GM12878 (cell line): ENCODE results near the gene MMP15. TPM values are rescaled to one million over a fixed set of nuclear protein-coding genes. Genes with fewer than 3 reads are reported as not detected.

Experiments used
- ATAC-seq: fragments of 200-7000 bp; cut with Tn5 transposase; 3 replicates; pipeline ENCODE4 v1.9.1; 2020; ENCODE audit warnings: mild to moderate bottlenecking, moderate library complexity
- BruUV-seq: library from RNA; stranded (reverse); fragments of 400-500 nt; replicated peaks from 2 replicates; lab custom pipeline; 2021; lab: Mats Ljungman, UMichigan
- CTCF ChIA-PET: fragments of 300-600 bp; sonication (Branson Sonifier 250); formaldehyde crosslinking; extraction: SDS; loops from one replicate; lab custom pipeline; 2021; ENCODE audit warnings: inconsistent platforms; lab: Yijun Ruan, JAX
- POLR2A ChIA-PET: fragments of 350-600 bp; formaldehyde crosslinking; extraction: SDS; loops from one replicate; lab custom pipeline; 2021; ENCODE audit warnings: inconsistent platforms; lab: Charles Lee
- RAD21 ChIA-PET: fragments of 300-600 bp; sonication (Branson Sonifier 250); formaldehyde crosslinking; loops from one replicate; lab custom pipeline; 2023; ENCODE audit warnings: antibody characterized with exemption; ENCODE audit not compliant: unreplicated experiment; lab: Charles Lee
- SMC1A ChIA-PET: fragments of 300-600 bp; sonication (Branson Sonifier 250); formaldehyde crosslinking; loops from one replicate; lab custom pipeline; 2023; ENCODE audit not compliant: unreplicated experiment, uncharacterized antibody; lab: Charles Lee
- DNase-seq: peaks from one replicate; pipeline ENCODE4 v3.0.0-alpha.2; 2011; ENCODE audit warnings: low read depth, low spot score
- FAIRE-seq: peaks from 3 replicates; lab custom pipeline; 2011; peaks lifted over from hg19 to GRCh38; lab: Jason Lieb, UNC
- H2AFZ ChIP-seq: 2 replicates; pipeline ENCODE4 v1.6.0; 2011; ENCODE audit warnings: low read depth, low read length, control low read depth; ENCODE audit not compliant: control insufficient read depth
- H3K27ac ChIP-seq: 2 replicates; pipeline ENCODE4 v1.5.1; 2011; ENCODE audit warnings: control low read depth; ENCODE audit not compliant: control insufficient read depth, insufficient read depth
- H3K27me3 ChIP-seq, 2 experiments: replicated peaks in 1 of 2; 2 replicates each; pipeline versions ENCODE4 v1.6.0 to v1.6.1; 2011; ENCODE audit warnings: low read length in 1 of 2; ENCODE audit not compliant: control insufficient read depth in 2 of 2, insufficient read depth in 2 of 2
- H3K36me3 ChIP-seq, 2 experiments: 2 replicates each; pipeline ENCODE4 v1.5.1; 2011; ENCODE audit warnings: low read length in 1 of 2; ENCODE audit not compliant: control insufficient read depth in 2 of 2, insufficient read depth in 2 of 2
- H3K4me1 ChIP-seq: 2 replicates; pipeline ENCODE4 v1.6.1; 2011; ENCODE audit warnings: mild to moderate bottlenecking, low read length, moderate library complexity, mixed read lengths; ENCODE audit not compliant: control insufficient read depth, insufficient read depth
- H3K4me2 ChIP-seq: 2 replicates; pipeline ENCODE4 v1.6.0; 2011; ENCODE audit warnings: control low read depth; ENCODE audit not compliant: control insufficient read depth, insufficient read depth
- H3K4me3 ChIP-seq: fragments of 200-600 bp; sonication (generic); 2 replicates; pipeline ENCODE4 v1.5.1; 2016
- H3K79me2 ChIP-seq: 2 replicates; pipeline ENCODE4 v1.6.0; 2011; ENCODE audit warnings: low read length; ENCODE audit not compliant: control insufficient read depth, insufficient read depth
- H3K9ac ChIP-seq: 2 replicates; pipeline ENCODE4 v1.8.0; 2011; ENCODE audit warnings: low read length, control low read depth, mixed read lengths; ENCODE audit not compliant: control insufficient read depth, insufficient read depth
- H3K9me3 ChIP-seq: replicated peaks from 3 replicates; pipeline ENCODE4 v1.5.1; 2011; ENCODE audit warnings: mild to moderate bottlenecking, low read length; ENCODE audit not compliant: control insufficient read depth, insufficient read depth
- H4K20me1 ChIP-seq: 2 replicates; pipeline ENCODE4 v1.6.0; 2011; ENCODE audit not compliant: control insufficient read depth, insufficient read depth
- KLF5 ChIP-seq: fragments of 450-650 bp; IDR thresholded peaks from 2 replicates; pipeline ENCODE4 v1.6.1; 2014; ENCODE audit warnings: mild to moderate bottlenecking; ENCODE audit not compliant: partially characterized antibody
- LARP7 ChIP-seq: fragments of 450-650 bp; IDR thresholded peaks from 2 replicates; pipeline ENCODE4 v1.6.1; 2017; ENCODE audit warnings: mild to moderate bottlenecking
- NBN ChIP-seq: fragments of 450-650 bp; IDR thresholded peaks from 2 replicates; pipeline ENCODE4 v1.6.1; 2016
- NFIC ChIP-seq: IDR thresholded peaks from 2 replicates; pipeline ENCODE4 v1.6.1; 2012; ENCODE audit warnings: low read depth, mild to moderate bottlenecking, inconsistent platforms, low read length, moderate library complexity
- RB1 ChIP-seq: fragments of 450-650 bp; formaldehyde crosslinking; IDR thresholded peaks from 2 replicates; pipeline ENCODE4 v1.6.1; 2017; ENCODE audit warnings: mild to moderate bottlenecking, borderline replicate concordance
- SMARCA5 ChIP-seq: fragments of 450-650 bp; IDR thresholded peaks from 2 replicates; pipeline ENCODE4 v1.6.1; 2017; ENCODE audit warnings: mild to moderate bottlenecking
- SMC3 ChIP-seq: IDR thresholded peaks from 2 replicates; pipeline ENCODE4 v1.6.1; 2011; ENCODE audit warnings: low read length, improper control_type of control experiment, borderline replicate concordance
- SPI1 ChIP-seq: IDR thresholded peaks from 2 replicates; pipeline ENCODE4 v1.6.1; 2011; ENCODE audit warnings: low read depth, mild to moderate bottlenecking, low read length, moderate library complexity, borderline replicate concordance; ENCODE audit not compliant: insufficient read depth
- SUZ12 ChIP-seq: fragments of 200-600 bp; sonication (generic); IDR thresholded peaks from one replicate; pipeline ENCODE4 v1.6.1; 2018; ENCODE audit warnings: antibody characterized with exemption, mild to moderate bottlenecking; ENCODE audit not compliant: unreplicated experiment
- ZBED1 ChIP-seq: IDR thresholded peaks from 2 replicates; pipeline ENCODE4 v1.6.1; 2016; ENCODE audit warnings: borderline replicate concordance
- WGBS: methylation state at CpG from one replicate; pipeline ENCODE4 v1.1.6; 2016; ENCODE audit warnings: low lambda C conversion rate; ENCODE audit not compliant: insufficient replicate concordance, insufficient coverage; ENCODE audit errors: missing lambda C conversion rate; 5-methylcytosine and 5-hydroxymethylcytosine counted together
- in situ Hi-C: fragments of 300-500 bp; cut with MboI; formaldehyde crosslinking; loops from 9 replicates; pipeline ENCODE4 v1.14.3; 2018; ENCODE audit warnings: mixed read lengths
- intact Hi-C: fragments of 100-400 bp; cut with micrococcal nuclease; formaldehyde crosslinking; loops from one replicate; pipeline ENCODE4 v1.14.2; 2022; ENCODE audit not compliant: unreplicated experiment
- polyA plus RNA-seq, 11 experiments: library from polyadenylated mRNA; depleted of rRNA in 4 of 11; unstranded in 6 of 11; stranded (reverse) in 5 of 11; fragments of >200 nt; fragmentation: Nextera tagmentation in 4 of 11; fragmentation: Illumina TruSeq in 1 of 11; extraction: Ambion mirVana in 4 of 11; extraction: Trizol in 1 of 11; gene quantifications; 1 replicate in 1 of 11; 2 replicates in 10 of 11; pipeline versions ENCODE4 v1.2.1 to v1.2.3, GENCODE V29; 2011 to 2016; ENCODE audit warnings: inconsistent platforms in 2 of 11, missing spikeins in 2 of 11, low read depth in 1 of 11
- total RNA-seq, 4 experiments: library from RNA; depleted of rRNA in 3 of 4; stranded (reverse); fragments of >200 nt in 3 of 4; fragmentation: Illumina TruSeq in 1 of 4; extraction: Trizol in 1 of 4; gene quantifications; 2 replicates each; pipeline versions ENCODE4 v1.2.1 to v1.2.3, GENCODE V29; 2013 to 2021
- TF ChIP-seq, protein P1 (sequence below): IDR thresholded peaks from 2 replicates; pipeline ENCODE4 v1.6.1; 2011; ENCODE audit warnings: borderline replicate concordance, low read depth, mild to moderate bottlenecking, moderate library complexity, low read length; ENCODE audit not compliant: insufficient read depth, poor library complexity, severe bottlenecking

MMP15 gene
- total and polyA plus RNA-seq, 10 of the 15 experiments (the other 5 are each of a cell fraction or from before 2014, with no cell fraction given), result 0.08 to 0.56 (median 0.10) TPM; not detected in 7

DNA sequence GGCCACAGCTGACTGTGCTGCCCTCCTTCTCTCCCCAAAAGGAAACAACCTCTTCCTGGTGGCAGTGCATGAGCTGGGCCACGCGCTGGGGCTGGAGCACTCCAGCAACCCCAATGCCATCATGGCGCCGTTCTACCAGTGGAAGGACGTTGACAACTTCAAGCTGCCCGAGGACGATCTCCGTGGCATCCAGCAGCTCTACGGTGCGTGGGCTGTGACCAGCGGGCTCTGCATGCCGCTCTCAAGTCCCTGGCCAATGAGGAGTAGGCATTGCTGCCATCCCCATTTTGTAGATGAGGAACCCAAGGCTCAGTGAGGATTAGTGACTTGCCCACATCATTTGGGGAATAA is 14.9 kb downstream of the MMP15 start:
- intact Hi-C loops (no loop called here), in situ Hi-C loops (no loop called here)
- H3K79me2 ChIP-seq, result no peaks in the 10 kb centered on the region
- H3K4me1 ChIP-seq, result no peaks in the 10 kb centered on the region
- H3K4me3 ChIP-seq, result no peak overlapping the region
- FAIRE-seq (no peak), DNase-seq (no peak), ATAC-seq (no peak)
- H2AFZ ChIP-seq, result no peak overlapping the region
- no peaks in the 10 kb centered on the region for H4K20me1 ChIP-seq
- TF ChIP-seq ZBED1, result no peak
- no peak for TF ChIP-seq SMARCA5
- TF ChIP-seq, protein P1, sequence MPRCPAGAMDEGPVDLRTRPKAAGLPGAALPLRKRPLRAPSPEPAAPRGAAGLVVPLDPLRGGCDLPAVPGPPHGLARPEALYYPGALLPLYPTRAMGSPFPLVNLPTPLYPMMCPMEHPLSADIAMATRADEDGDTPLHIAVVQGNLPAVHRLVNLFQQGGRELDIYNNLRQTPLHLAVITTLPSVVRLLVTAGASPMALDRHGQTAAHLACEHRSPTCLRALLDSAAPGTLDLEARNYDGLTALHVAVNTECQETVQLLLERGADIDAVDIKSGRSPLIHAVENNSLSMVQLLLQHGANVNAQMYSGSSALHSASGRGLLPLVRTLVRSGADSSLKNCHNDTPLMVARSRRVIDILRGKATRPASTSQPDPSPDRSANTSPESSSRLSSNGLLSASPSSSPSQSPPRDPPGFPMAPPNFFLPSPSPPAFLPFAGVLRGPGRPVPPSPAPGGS, result no peak
- TF ChIP-seq LARP7, result no peak
- TF ChIP-seq SUZ12, result no peak
- TF ChIP-seq SMC3, result no peak
- TF ChIP-seq NFIC, result no peak
- no peak for TF ChIP-seq NBN
- TF ChIP-seq SPI1, result no peak
- TF ChIP-seq RB1, result no peak
- TF ChIP-seq KLF5, result no peak
- H3K27ac ChIP-seq, result no peak overlapping the region
- ChIA-PET POLR2A (no interaction called here), CTCF (no interaction called here), SMC1A (no interaction called here), RAD21 (no interaction called here)
- H3K9me3 ChIP-seq, result no peaks in the 10 kb centered on the region
- H3K27me3 ChIP-seq, result no peaks in the 10 kb centered on the region; a peak in 1 of 4 replicates
- H3K4me2 ChIP-seq, result no peak overlapping the region
- H3K36me3 ChIP-seq, result no peaks in the 10 kb centered on the region
- H3K9ac ChIP-seq, result no peak overlapping the region
- BruUV-seq, result no TSS peak
- 79% methylated on average over 12 of the region's 12 CpGs for WGBS
